AG04449 (cell line): ENCODE measurements around the gene AK8.

Source experiments
- CTCF ChIA-PET: fragments of 350-600 bp; formaldehyde crosslinking; extraction: SDS; loops from one replicate; lab custom pipeline; 2021; ENCODE audit warnings: antibody characterized with exemption; lab: Yijun Ruan, JAX
- POLR2A ChIA-PET: fragments of 400-600, 350-600 bp; formaldehyde crosslinking; extraction: SDS; loops from one replicate; lab custom pipeline; 2020; ENCODE audit warnings: antibody characterized with exemption, inconsistent platforms; lab: Yijun Ruan, JAX
- DNase-seq: peaks from one replicate; pipeline ENCODE4 v3.0.0-alpha.2; 2010; ENCODE audit warnings: low read depth, low spot score
- H3K4me3 ChIP-seq: 2 replicates; pipeline ENCODE4 v1.5.1; 2011; ENCODE audit warnings: low read depth, mild to moderate bottlenecking, control low read depth, low read length
- CTCF ChIP-seq: IDR thresholded peaks from one replicate; pipeline ENCODE4 v1.5.1; 2011; ENCODE audit warnings: mild to moderate bottlenecking, moderate library complexity, low read length, control low read depth, inconsistent platforms; ENCODE audit not compliant: insufficient read depth; ENCODE audit errors: missing control alignments

The AK8 gene

GRCh38 chr9:132733260-132733815, 144.7 kb downstream of the AK8 start:
- ChIA-PET CTCF (interaction anchor here (0.9 kb wide), 1 partner anchor 11 kb away, joined by 3 read pairs; no protein-coding TSS in a partner anchor), POLR2A (no interaction called here)
- no peak for TF ChIP-seq CTCF
- no peak for DNase-seq
- no peak overlapping the region; the same call in 1 of the 2 replicates for H3K4me3 ChIP-seq

GRCh38 chr9:132732326-132733259, 145.5 kb downstream of the AK8 start:
- H3K4me3 ChIP-seq: no peak overlapping the region; the same call in 1 of the 2 replicates
- CTCF ChIA-PET: no interaction called here
- no peak for TF ChIP-seq CTCF
- DNase-seq: no peak
- POLR2A ChIA-PET: no interaction called here

DNA sequence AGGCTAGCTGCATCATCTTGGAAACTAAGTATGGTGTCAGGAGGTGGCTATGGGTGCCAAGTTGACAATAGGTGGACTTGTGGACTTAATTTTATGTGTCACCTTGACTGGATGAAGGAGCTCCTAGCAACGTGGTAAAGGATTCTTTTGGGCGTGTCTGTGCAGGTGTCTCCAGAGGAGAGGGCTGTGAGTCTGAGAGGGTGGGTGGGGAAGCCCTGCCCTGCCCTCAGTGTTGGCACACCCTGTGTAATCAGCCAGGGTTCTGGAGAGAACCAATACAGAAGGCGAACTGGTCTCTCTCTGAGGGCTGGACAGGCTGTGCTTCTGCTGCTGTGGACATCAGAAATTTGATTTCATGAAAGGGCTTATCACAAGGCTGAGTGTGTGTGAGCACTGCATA, 146.9 kb downstream of the AK8 start:
- POLR2A ChIA-PET: no interaction called here
- no peak for DNase-seq
- H3K4me3 ChIP-seq: no peak overlapping the region
- CTCF ChIA-PET: no interaction called here
- TF ChIP-seq CTCF: no peak

GRCh38 chr9:132730054-132731033, 147.7 kb downstream of the AK8 start:
- ChIA-PET CTCF (interaction anchor here (1.0 to 1.1 kb wide), 2 partner anchors 57 to 68 kb away, joined by 3 read pairs; no protein-coding TSS in a partner anchor), POLR2A (no interaction called here)
- no peak for DNase-seq
- no peak for TF ChIP-seq CTCF
- H3K4me3 ChIP-seq: no peak overlapping the region

DNA sequence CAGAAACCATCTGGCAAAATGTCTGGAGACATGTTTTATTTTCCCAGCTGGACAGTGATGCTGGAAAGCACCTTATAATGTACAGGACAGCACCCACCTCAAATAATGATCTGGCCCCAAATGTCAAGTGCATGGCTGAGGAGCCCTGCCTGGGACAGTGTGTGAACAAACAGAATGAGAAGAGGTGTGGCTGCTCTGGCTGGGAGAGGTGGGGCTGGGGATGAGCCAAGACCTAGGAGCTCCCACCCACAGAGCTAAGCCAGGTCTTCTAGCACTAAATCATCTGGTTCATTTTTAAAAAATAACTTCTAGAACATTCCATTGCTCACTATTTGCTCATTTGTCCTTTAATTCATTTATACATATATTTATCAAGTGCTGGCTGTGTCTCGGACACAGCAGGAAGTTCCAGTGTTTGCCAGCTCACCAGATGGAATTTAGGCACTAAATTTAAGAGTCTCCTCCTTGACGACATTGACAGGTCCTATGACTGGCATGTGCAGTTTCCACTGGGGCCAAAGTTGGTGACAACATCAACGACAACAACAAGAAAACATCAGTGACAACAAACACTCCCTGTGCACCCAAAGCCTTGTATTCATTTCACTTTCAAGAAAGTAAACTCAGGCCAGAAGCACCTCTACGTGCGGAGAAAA, 148.7 kb downstream of the AK8 start:
- no peak for TF ChIP-seq CTCF
- H3K4me3 ChIP-seq: no peak overlapping the region
- CTCF ChIA-PET: interaction anchor here (1.0 to 1.1 kb wide), 2 partner anchors 57 to 69 kb away, joined by 3 read pairs; no protein-coding TSS in a partner anchor
- DNase-seq: no peak
- POLR2A ChIA-PET: no interaction called here
